WTC11 (cell line): Measurements from ENCODE around the gene KRTAP10-7. TPM values are rescaled to one million over a fixed set of nuclear protein-coding genes. Genes with fewer than 3 reads are reported as not detected.
"Not testable (repeated sequence)": the region's sequence is repeated elsewhere in the genome, so short reads cannot be mapped to it uniquely, and the experiment has no call there.

Source experiments
- ATAC-seq: fragments of 200-7000 bp; cut with Tn5 transposase; 2 replicates; pipeline ENCODE4 v1.10.0; 2021; ENCODE audit warnings: mild to moderate bottlenecking, moderate library complexity
- CTCF ChIA-PET: fragments of 300-600 bp; sonication (Branson Sonifier 250); formaldehyde crosslinking; loops from one replicate; lab custom pipeline; 2021; ENCODE audit warnings: antibody characterized with exemption; lab: Charles Lee
- POLR2A ChIA-PET: fragments of 350-600 bp; sonication (Branson Sonifier 250); formaldehyde crosslinking; loops from one replicate; lab custom pipeline; 2021; ENCODE audit warnings: antibody characterized with exemption; lab: Charles Lee
- DNase-seq: peaks from one replicate; pipeline ENCODE4 v3.0.0; 2021; ENCODE audit warnings: low spot score
- H3K27ac Mint-ChIP-seq: 2 replicates; pipeline ENCODE4 v1.8.0; 2021; ENCODE audit warnings: mixed read lengths
- H3K27me3 Mint-ChIP-seq: 2 replicates; pipeline ENCODE4 v1.8.0; 2021; ENCODE audit warnings: low read depth, mild to moderate bottlenecking, moderate library complexity, mixed read lengths
- H3K36me3 Mint-ChIP-seq: 2 replicates; pipeline ENCODE4 v1.8.0; 2021; ENCODE audit warnings: mixed read lengths
- H3K4me1 Mint-ChIP-seq: 2 replicates; pipeline ENCODE4 v1.8.0; 2022; ENCODE audit warnings: mixed read lengths
- H3K4me3 Mint-ChIP-seq: 2 replicates; pipeline ENCODE4 v1.8.0; 2021; ENCODE audit warnings: mild to moderate bottlenecking, moderate library complexity, mixed read lengths
- H3K9me3 Mint-ChIP-seq: 2 replicates; pipeline ENCODE4 v1.8.0; 2021; ENCODE audit warnings: mixed read lengths
- ATF1 ChIP-seq: sonication (generic); formaldehyde crosslinking; IDR thresholded peaks from 2 replicates; pipeline ENCODE4 v1.8.1; 2023; ENCODE audit warnings: mild to moderate bottlenecking, moderate library complexity, missing genetic modification reagents
- FOXK1 ChIP-seq: sonication (generic); formaldehyde crosslinking; IDR thresholded peaks from 2 replicates; pipeline ENCODE4 v1.8.0; 2022; ENCODE audit warnings: mild to moderate bottlenecking, moderate library complexity, missing genetic modification reagents
- GABPB1 ChIP-seq: sonication (generic); formaldehyde crosslinking; IDR thresholded peaks from 2 replicates; pipeline ENCODE4 v1.8.1; 2023; ENCODE audit warnings: mild to moderate bottlenecking, missing genetic modification reagents
- MXD4 ChIP-seq: fragments of 250-450 bp; sonication (Bioruptor Pico); IDR thresholded peaks from 2 replicates; pipeline ENCODE4 v1.8.0; 2021; ENCODE audit warnings: mild to moderate bottlenecking, moderate library complexity, borderline replicate concordance
- NFATC4 ChIP-seq: fragments of 250-450 bp; sonication (Bioruptor Pico); IDR thresholded peaks from 2 replicates; pipeline ENCODE4 v1.9.0; 2021; ENCODE audit warnings: mild to moderate bottlenecking
- SMAD3 ChIP-seq: sonication (generic); formaldehyde crosslinking; IDR thresholded peaks from 2 replicates; pipeline ENCODE4 v1.8.0; 2022; ENCODE audit warnings: missing genetic modification reagents, mild to moderate bottlenecking, borderline replicate concordance
- SP1 ChIP-seq: sonication (generic); formaldehyde crosslinking; conservative IDR thresholded peaks from 2 replicates; pipeline ENCODE4 v1.8.1; 2022; ENCODE audit warnings: missing genetic modification reagents
- ZNF121 ChIP-seq: sonication (generic); formaldehyde crosslinking; IDR thresholded peaks from 2 replicates; pipeline ENCODE4 v1.8.0; 2023; ENCODE audit warnings: missing genetic modification reagents
- ZNF232 ChIP-seq: sonication (generic); formaldehyde crosslinking; IDR thresholded peaks from 2 replicates; pipeline ENCODE4 v1.8.0; 2022; ENCODE audit warnings: mild to moderate bottlenecking, missing genetic modification reagents
- ZNF317 ChIP-seq: sonication (generic); formaldehyde crosslinking; IDR thresholded peaks from 2 replicates; pipeline ENCODE4 v1.8.1; 2023; ENCODE audit warnings: low read depth, mild to moderate bottlenecking, moderate library complexity, missing genetic modification reagents, borderline replicate concordance
- ZNF416 ChIP-seq: fragments of 250-450 bp; sonication (Bioruptor Pico); IDR thresholded peaks from 2 replicates; pipeline ENCODE4 v1.9.0; 2021; ENCODE audit warnings: mild to moderate bottlenecking, inconsistent platforms
- total RNA-seq: library from RNA; stranded (reverse); gene quantifications from 3 replicates; pipeline ENCODE4 v1.2.3, GENCODE V29; 2021
- TF ChIP-seq, protein P1 (sequence below): sonication (generic); formaldehyde crosslinking; conservative IDR thresholded peaks from 2 replicates; pipeline ENCODE4 v1.8.1; 2022; ENCODE audit warnings: mild to moderate bottlenecking, missing genetic modification reagents
- TF ChIP-seq, protein P2 (sequence below): fragments of 250-450 bp; sonication (Bioruptor Pico); IDR thresholded peaks from 2 replicates; pipeline ENCODE4 v1.9.0; 2021; ENCODE audit warnings: mild to moderate bottlenecking
- TF ChIP-seq, protein P3 (sequence below): fragments of 250-450 bp; sonication (Bioruptor Pico); IDR thresholded peaks from 2 replicates; pipeline ENCODE4 v2.1.2; 2022; ENCODE audit warnings: mild to moderate bottlenecking, moderate library complexity
- TF ChIP-seq, protein P4 (sequence below): sonication (generic); formaldehyde crosslinking; IDR thresholded peaks from 2 replicates; pipeline ENCODE4 v1.8.1; 2022; ENCODE audit warnings: mild to moderate bottlenecking, missing genetic modification reagents, moderate library complexity, borderline replicate concordance

Gene KRTAP10-7
- total RNA-seq, 1 experiment from 2014 or later: not detected

DNA sequence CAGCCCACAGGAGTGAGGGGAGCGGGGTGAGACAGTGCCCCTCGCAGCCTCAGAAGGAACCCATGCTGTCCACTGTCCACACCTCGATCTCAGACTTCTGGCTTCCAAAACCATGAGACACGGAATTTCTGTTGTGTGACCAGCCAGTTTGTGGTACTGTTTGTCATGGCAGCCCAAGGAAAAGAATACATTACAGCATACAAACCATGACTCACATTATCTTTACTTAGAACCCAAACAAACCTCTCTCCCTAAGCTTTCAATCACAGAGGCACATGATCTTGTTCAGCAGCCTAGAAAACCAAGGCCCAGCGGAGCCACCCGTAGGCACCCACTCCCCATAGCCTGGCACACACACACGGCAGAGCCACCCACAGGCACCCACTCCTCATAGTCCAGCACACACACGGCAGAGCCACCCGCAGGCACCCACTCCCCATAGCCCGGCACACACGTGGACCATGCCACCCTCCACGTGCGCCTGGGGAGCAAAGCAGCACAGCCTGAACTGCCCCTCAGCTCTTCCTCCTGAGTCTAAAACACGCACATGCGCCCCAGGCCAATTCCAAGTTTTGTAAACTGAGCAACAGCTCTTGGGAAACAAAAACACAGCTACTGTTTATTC is 27.3 kb upstream of the KRTAP10-7 start:
- H3K36me3 Mint-ChIP-seq: peaks cover 31% of the 10 kb centered on the region
- ATAC-seq (no peak), DNase-seq (no peak)
- peaks cover 11% of the 10 kb centered on the region for H3K4me1 Mint-ChIP-seq
- no peak overlapping the region for H3K4me3 Mint-ChIP-seq
- H3K27me3 Mint-ChIP-seq: peaks cover 6% of the 10 kb centered on the region
- CTCF ChIA-PET: interaction anchor here (1.3 kb wide), 1 partner anchor 220 kb away, joined by 4 read pairs; no protein-coding TSS in a partner anchor
- TF ChIP-seq ZNF416 (CRISPR knock-in tag) (no peak), ATF1 (CRISPR knock-in tag) (no peak), SP1 (CRISPR knock-in tag) (no peak), ZNF121 (CRISPR knock-in tag) (no peak), MXD4 (CRISPR knock-in tag) (no peak), FOXK1 (CRISPR knock-in tag) (no peak), SMAD3 (no peak), ZNF232 (no peak), GABPB1 (CRISPR knock-in tag) (no peak), NFATC4 (CRISPR knock-in tag) (no peak)
- TF ChIP-seq, protein P1, sequence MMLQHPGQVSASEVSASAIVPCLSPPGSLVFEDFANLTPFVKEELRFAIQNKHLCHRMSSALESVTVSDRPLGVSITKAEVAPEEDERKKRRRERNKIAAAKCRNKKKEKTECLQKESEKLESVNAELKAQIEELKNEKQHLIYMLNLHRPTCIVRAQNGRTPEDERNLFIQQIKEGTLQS (CRISPR knock-in tag): no peak
- TF ChIP-seq, protein P2, sequence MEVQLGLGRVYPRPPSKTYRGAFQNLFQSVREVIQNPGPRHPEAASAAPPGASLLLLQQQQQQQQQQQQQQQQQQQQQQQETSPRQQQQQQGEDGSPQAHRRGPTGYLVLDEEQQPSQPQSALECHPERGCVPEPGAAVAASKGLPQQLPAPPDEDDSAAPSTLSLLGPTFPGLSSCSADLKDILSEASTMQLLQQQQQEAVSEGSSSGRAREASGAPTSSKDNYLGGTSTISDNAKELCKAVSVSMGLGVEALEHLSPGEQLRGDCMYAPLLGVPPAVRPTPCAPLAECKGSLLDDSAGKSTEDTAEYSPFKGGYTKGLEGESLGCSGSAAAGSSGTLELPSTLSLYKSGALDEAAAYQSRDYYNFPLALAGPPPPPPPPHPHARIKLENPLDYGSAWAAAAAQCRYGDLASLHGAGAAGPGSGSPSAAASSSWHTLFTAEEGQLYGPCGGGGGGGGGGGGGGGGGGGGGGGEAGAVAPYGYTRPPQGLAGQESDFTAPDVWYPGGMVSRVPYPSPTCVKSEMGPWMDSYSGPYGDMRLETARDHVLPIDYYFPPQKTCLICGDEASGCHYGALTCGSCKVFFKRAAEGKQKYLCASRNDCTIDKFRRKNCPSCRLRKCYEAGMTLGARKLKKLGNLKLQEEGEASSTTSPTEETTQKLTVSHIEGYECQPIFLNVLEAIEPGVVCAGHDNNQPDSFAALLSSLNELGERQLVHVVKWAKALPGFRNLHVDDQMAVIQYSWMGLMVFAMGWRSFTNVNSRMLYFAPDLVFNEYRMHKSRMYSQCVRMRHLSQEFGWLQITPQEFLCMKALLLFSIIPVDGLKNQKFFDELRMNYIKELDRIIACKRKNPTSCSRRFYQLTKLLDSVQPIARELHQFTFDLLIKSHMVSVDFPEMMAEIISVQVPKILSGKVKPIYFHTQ (CRISPR knock-in tag): no peak
- TF ChIP-seq, protein P3, sequence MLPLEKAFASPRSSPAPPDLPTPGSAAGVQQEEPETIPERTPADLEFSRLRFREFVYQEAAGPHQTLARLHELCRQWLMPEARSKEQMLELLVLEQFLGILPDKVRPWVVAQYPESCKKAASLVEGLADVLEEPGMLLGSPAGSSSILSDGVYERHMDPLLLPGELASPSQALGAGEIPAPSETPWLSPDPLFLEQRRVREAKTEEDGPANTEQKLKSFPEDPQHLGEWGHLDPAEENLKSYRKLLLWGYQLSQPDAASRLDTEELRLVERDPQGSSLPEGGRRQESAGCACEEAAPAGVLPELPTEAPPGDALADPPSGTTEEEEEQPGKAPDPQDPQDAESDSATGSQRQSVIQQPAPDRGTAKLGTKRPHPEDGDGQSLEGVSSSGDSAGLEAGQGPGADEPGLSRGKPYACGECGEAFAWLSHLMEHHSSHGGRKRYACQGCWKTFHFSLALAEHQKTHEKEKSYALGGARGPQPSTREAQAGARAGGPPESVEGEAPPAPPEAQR (CRISPR knock-in tag): no peak
- no peak overlapping the region for H3K27ac Mint-ChIP-seq
- H3K9me3 Mint-ChIP-seq: peaks cover 39% of the 10 kb centered on the region
- POLR2A ChIA-PET: no interaction called here

DNA sequence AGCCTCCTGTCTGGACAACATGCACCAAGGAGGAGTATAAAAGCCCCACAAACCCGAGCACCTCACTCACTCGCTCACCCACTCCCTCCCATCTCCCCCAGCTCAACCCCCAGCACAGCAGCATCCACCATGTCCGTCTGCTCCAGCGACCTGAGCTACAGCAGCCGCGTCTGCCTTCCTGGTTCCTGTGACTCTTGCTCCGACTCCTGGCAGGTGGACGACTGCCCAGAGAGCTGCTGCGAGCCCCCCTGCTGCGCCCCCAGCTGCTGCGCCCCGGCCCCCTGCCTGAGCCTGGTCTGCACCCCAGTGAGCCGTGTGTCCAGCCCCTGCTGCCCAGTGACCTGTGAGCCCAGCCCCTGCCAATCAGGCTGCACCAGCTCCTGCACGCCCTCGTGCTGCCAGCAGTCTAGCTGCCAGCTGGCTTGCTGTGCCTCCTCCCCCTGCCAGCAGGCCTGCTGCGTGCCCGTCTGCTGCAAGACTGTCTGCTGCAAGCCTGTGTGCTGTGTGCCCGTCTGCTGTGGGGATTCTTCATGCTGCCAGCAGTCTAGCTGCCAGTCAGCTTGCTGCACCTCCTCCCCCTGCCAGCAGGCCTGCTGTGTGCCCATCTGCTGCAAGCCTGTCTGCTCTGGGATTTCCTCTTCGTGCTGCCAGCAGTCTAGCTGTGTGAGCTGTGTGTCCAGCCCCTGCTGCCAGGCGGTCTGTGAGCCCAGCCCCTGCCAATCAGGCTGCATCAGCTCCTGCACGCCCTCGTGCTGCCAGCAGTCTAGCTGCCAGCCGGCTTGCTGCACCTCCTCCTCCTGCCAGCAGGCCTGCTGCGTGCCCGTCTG is 26.6 kb upstream of the KRTAP10-7 start, which contains the start of gene KRTAP10-4:
Gene KRTAP10-4, plus strand, starts transcription at position 100 of the 827 bp plus-strand sequence. Its CDS starts 30 bp downstream, at position 130.
- ATAC-seq, H3K27ac Mint-ChIP-seq, H3K4me3 Mint-ChIP-seq, DNase-seq, POLR2A ChIA-PET, H3K27me3 Mint-ChIP-seq: not testable (repeated sequence)
- CTCF ChIA-PET: interaction anchor here (1.0 to 2.1 kb wide), 5 partner anchors 63 to 220 kb away, joined by 3 to 8 read pairs (median 5); no protein-coding TSS in a partner anchor
- Mint-ChIP-seq H3K9me3 (peaks cover 41% of the 10 kb centered on the region), H3K4me1 (peaks cover 11% of the 10 kb centered on the region), H3K36me3 (peaks cover 32% of the 10 kb centered on the region)

DNA sequence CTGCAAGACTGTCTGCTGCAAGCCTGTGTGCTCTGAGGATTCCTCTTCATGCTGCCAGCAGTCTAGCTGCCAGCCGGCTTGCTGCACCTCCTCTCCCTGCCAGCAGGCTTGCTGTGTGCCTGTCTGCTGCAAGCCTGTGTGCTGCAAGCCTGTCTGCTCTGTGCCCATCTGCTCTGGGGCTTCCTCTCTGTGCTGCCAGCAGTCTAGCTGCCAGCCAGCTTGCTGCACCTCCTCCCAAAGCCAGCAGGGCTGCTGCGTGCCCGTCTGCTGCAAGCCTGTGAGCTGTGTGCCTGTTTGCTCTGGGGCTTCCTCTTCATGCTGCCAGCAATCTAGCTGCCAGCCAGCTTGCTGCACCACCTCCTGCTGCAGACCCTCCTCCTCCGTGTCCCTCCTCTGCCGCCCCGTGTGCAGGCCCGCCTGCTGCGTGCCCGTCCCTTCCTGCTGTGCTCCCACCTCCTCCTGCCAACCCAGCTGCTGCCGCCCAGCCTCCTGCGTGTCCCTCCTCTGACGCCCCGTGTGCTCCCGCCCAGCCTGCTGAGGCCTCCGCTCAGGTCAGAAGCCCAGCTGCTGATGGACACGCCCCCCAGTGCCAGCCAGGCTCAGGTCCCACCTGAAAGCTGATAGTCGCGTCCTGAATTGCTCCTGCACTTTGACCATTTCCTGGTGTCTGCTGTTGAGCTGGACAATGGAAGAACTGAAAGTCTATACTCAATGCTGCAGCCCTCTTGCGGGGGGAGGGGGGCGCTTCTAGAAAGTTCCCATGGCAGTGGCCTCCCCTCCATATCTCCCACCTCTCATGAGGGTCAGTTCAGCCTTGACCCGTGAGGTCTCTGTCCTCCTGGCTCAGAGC is 25.7 kb upstream of the KRTAP10-7 start:
- ATAC-seq: peak; percentile 60
- peaks cover 6% of the 10 kb centered on the region for H3K27me3 Mint-ChIP-seq
- TF ChIP-seq, protein P4, sequence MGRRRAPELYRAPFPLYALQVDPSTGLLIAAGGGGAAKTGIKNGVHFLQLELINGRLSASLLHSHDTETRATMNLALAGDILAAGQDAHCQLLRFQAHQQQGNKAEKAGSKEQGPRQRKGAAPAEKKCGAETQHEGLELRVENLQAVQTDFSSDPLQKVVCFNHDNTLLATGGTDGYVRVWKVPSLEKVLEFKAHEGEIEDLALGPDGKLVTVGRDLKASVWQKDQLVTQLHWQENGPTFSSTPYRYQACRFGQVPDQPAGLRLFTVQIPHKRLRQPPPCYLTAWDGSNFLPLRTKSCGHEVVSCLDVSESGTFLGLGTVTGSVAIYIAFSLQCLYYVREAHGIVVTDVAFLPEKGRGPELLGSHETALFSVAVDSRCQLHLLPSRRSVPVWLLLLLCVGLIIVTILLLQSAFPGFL: no peak
- peak; percentile 82 for TF ChIP-seq ZNF317 (CRISPR knock-in tag)
- TF ChIP-seq, all 79 proteins: peak for 1
- DNase-seq: no peak
- Mint-ChIP-seq H3K4me3 (no peak overlapping the region; the same call in 1 of the 2 replicates), H3K9me3 (peaks cover 41% of the 10 kb centered on the region), H3K27ac (no peak overlapping the region), H3K36me3 (peaks cover 32% of the 10 kb centered on the region), H3K4me1 (peaks cover 11% of the 10 kb centered on the region)
- POLR2A ChIA-PET: no interaction called here
- CTCF ChIA-PET: interaction anchor here (0.7 to 2.1 kb wide), 6 partner anchors 64 to 219 kb away, joined by 3 to 8 read pairs (median 4); no protein-coding TSS in a partner anchor
